GM12801 (cell line): Measurements from ENCODE around the gene CFAP57.

ENCODE experiments used
- TF ChIP-seq, protein P1 (sequence below): IDR thresholded peaks from one replicate; pipeline ENCODE4 v1.5.1; 2011; ENCODE audit warnings: control low read depth; ENCODE audit not compliant: insufficient read length; ENCODE audit errors: extremely low read depth

Gene CFAP57

DNA sequence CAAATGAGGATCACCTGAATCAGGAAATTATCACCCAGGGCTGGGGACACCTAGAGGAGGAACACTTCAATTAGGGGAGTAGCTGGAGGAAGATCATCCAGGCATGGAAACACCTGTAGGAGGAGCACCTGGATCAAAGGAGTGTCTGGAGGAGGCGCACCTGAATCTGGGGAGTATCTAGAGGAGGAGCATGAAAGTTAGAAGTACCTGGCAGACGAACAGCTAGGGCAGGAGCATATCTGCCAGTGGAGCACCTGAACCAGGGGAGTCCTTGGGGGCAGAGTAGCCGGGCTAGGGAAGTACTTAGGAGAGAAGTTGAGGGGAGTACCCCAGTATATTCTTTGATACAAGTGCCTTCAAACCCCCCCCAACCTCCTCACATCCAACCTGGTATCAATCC lies 111.9 kb downstream of the CFAP57 start:
- TF ChIP-seq, protein P1, sequence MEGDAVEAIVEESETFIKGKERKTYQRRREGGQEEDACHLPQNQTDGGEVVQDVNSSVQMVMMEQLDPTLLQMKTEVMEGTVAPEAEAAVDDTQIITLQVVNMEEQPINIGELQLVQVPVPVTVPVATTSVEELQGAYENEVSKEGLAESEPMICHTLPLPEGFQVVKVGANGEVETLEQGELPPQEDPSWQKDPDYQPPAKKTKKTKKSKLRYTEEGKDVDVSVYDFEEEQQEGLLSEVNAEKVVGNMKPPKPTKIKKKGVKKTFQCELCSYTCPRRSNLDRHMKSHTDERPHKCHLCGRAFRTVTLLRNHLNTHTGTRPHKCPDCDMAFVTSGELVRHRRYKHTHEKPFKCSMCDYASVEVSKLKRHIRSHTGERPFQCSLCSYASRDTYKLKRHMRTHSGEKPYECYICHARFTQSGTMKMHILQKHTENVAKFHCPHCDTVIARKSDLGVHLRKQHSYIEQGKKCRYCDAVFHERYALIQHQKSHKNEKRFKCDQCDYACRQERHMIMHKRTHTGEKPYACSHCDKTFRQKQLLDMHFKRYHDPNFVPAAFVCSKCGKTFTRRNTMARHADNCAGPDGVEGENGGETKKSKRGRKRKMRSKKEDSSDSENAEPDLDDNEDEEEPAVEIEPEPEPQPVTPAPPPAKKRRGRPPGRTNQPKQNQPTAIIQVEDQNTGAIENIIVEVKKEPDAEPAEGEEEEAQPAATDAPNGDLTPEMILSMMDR = no peak

DNA sequence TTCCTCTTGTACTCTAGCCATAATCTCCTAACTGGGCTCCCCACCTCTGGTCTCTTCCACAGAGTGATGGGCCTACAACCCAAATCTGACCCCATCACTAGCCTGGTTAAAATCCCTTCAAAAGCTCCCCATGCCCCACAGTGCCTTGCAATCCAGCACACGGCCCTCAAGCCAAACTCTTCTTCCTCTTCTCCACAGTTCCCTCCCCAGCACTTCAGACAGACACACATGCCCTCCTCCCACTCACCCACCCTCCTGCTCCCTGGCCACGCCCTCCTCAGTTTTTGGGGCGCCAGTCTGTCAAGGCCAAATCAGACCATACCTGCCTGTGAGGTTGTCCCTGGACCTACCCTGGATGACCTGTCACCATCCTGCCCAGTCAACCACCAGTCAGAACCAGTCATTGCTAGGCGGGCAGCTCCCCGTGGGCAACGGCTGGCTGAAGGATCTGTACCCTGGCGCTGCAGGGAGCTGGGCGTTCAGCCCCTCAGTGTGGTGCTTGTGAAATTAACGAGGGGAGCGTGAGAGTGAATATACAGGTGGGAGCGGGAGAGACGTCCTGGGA lies 112.5 kb downstream of the CFAP57 start:
- TF ChIP-seq, protein P1 = no peak

DNA sequence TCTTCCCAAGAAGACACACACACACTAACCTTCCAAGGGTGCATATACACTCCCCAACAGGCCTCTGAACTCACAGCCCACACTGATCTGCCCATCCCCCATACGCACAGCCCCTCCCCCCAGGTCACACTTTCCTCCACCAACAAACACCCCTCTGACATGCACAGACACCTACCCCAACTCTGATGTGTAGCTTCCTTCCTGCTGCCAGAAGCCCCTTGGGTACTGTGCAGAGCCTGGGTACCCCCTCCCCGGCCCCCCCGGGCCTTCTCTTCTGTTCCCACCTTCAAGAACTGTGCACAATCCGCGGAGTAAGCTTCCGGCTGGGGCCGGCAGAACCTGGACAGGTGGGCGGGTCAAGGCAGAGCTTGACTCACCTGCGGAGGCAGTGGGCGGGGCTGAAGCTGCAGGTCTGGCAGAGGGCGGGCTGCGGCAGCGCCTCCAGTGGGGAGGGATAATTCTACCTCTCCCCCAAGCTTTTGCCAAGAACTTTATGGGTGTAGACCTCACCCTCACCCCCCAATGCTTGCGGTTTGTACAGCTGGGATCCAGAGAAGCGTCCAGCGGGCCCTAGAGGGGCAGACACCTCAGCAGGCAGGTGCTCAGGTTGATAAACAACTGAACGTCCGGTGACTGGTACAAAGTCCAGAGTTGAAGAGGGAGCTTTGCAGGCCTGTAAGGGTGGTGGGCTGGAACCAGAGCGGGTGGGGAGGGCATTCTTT lies 113.3 kb downstream of the CFAP57 start, which contains the start of gene C1orf210:
Gene C1orf210 (minus strand): TSS at position 313 of the 722 bp plus-strand sequence. CDS start 2,311 bp downstream, outside the sequence.
- TF ChIP-seq, protein P1 = no peak

DNA sequence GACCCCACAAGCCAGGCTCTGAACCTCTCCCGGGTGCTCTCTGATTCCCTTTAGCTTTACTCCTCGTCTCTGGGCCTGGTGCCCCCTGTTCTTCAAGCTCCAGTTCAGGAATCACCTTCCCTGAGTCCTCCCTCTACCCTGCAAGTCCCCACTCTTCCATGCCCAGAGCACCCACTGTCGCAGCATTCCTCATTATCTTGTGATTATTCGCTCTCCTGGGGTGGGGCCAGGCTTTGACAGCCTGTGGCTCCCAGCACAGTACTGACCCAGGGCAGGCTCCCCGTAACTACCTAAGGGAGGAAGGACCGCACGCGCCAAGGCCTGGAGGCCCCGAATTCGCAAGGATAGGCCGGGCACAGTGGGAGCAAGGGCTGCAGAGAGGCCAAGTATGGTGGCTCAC lies 114.0 kb downstream of the CFAP57 start:
- TF ChIP-seq, protein P1 = no peak

DNA sequence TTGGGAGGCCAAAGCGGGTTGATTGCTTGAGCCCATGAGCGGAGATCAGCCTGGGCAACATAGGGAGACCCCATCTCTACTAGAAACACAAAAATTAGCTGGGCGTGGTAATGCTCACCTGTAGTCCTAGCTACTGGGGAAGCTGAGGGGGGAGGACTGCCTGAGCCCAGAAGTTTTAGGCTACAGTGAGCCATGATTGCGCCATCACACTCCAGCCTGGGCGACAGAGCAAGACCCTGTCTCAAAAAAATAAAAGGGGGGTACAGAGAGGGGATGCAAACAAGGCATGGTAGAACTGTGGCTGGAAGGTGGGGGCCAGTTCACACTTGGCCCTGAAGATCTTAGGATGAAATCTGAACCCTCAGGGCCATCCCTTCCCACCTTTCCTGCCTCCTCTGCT lies 114.4 kb downstream of the CFAP57 start:
- TF ChIP-seq, protein P1 = no peak

DNA sequence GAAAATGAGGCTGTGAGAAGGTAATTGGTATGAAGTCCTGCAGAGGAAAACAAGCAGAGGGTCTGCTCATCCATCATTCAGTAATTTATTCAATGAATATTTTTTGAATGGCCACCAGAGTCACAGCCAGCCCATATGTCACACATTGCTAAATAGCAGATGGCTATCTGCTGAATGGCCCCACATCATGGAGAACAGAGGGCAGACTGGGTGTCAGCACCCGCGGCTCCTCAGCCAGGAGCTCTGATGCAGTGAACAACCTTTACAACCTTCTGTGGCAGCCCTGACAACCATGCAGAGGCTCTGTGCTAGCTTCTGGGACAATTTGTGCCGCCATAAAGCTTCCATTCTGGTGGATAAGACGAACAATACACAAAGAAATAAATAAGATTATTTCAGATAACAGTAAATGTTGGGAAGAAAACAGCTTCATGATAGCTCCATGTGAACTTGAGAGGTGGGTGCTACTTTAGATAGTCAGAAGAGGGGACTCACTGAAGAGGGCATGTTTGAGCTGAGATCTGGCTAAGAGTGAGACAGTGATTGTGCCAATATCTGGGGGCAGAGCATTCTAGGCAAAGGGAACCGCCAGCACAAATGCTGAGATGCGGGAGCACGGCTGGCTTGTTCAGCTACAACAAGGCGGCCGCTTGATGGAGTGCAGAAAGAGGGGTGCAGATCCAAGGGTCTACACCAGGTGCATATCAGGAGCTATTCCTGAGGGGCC lies 116.1 kb downstream of the CFAP57 start:
- TF ChIP-seq, protein P1 = no peak
